Head of caudate nucleus (tissue), 42 donors: ENCODE results near the gene SCNN1A.

Experiments used
- DNase-seq, 42 donors: peaks; one replicate each; pipeline versions ENCODE4 v3.0.0 to v3.0.0-alpha.2; 2020 to 2021; ENCODE audit warnings: mixed read lengths in 7 of 42
- intact Hi-C: fragments of 100-400 bp; cut with DNase I; formaldehyde crosslinking; loops from one replicate; pipeline ENCODE4 v1.15.0; 2022

The SCNN1A gene

DNA sequence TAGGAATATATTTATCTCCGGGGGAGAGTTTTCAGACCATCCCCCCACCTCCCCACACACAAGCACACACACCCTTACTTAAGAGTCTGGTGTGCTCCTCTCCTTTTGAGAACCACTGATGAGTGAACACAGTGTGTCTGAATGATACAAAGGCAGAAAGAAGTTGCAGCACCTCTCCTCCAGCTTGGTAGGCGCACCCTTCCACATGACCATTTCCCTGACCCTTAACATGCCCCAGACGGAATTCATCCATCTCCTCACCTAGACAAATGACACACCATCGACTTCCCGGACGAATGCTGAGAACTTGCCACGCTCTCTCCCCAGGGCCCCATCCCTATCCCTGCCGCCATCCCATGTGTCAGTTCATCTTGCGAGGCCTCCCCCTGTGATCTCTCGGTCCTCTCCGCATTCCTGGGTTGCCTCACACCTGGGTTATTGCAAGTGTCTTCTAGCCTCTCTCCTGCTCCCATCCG is 37.4 kb downstream of the SCNN1A start:
- DNase-seq, result no peak
- intact Hi-C loops, result no loop called here

- intact Hi-C loops, result no loop called here
- DNase-seq, result no peak
These were observed 38.2 kb downstream of the SCNN1A start for GRCh38 chr12:6336889-6337853.

DNA sequence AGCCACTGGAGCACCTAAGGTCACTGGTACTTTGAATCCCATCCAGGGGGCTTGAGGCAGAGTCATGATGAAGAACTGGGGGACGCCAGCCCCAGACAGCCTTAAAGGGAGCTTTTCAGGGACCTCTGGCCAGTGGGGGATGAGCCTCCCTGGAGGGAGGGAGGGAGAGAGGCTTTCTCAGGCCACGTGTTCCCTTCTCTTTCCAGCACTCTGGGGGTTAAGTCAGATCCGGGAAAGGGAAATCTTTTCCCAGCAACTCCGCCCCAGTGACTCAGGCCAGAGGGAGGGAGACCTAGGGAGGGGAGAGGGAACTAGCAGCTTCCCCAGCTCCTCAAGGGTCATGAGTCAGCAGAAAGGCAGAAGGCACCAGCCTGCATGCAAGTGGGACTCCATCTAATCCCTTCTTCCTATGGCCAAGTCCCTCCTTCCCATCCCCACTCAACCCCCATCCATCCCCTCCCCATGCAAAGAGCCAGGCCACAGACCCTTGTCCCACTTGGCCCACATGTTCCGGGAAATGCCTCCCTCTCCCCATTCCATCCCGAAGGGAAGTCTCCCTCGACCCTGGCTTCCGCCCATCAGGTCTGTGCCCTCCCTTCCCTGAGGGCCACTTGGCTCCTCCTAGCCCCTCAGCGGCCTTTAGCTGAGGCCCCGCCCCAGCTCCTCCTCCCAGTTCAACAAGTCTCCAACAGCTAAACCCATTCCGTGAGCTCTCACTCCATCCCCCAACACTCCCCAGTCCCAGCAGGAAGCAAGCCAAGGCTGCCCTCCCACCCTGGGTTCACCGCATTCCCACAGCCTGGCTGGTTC is 39.1 kb downstream of the SCNN1A start:
- intact Hi-C loops, result no loop called here
- DNase-seq, result peak; percentile 26 to 91 (median 66)

GRCh38 chr12:6335451-6336078 is 39.8 kb downstream of the SCNN1A start:
- intact Hi-C loops, result no loop called here
- DNase-seq, result peak in 18 of 42 donors; percentile 23 to 79 (median 50)

GRCh38 chr12:6334940-6335450 is 40.4 kb downstream of the SCNN1A start:
- DNase-seq, result no peak
- intact Hi-C loops, result no loop called here

GRCh38 chr12:6334359-6334758 is 41.0 kb downstream of the SCNN1A start:
- no peak for DNase-seq
- intact Hi-C loops, result no loop called here

DNA sequence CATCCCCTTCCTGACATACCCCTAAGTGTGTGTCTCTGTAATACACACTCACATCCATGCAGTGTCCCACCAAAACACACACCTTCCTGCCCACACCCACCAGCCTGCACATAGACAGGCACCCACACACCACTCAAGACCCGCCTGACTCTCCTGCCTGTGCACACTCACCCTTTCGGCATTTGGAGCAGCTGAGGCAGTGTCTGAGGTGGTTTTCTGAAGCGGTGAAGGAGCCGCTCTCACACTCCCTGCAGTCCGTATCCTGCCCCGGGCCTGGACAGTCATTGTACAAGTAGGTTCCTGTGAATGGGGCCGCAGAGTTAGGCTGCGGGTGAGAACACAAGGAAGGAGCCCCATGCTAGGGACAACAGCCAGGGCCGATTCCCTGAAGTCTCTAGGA is 41.8 kb downstream of the SCNN1A start:
- DNase-seq, result peak in 3 of 42 donors; percentile 22 to 47 (median 37)
- intact Hi-C loops, result no loop called here

- intact Hi-C loops, result no loop called here
- peak in 6 of 42 donors; percentile 30 to 62 (median 51) for DNase-seq
These were observed 42.3 kb downstream of the SCNN1A start for GRCh38 chr12:6333029-6333428.

GRCh38 chr12:6332459-6332858 is 42.9 kb downstream of the SCNN1A start:
- intact Hi-C loops, result no loop called here
- no peak for DNase-seq

GRCh38 chr12:6330999-6331714 is 44.2 kb downstream of the SCNN1A start:
- no peak for DNase-seq
- intact Hi-C loops, result no loop called here

DNA sequence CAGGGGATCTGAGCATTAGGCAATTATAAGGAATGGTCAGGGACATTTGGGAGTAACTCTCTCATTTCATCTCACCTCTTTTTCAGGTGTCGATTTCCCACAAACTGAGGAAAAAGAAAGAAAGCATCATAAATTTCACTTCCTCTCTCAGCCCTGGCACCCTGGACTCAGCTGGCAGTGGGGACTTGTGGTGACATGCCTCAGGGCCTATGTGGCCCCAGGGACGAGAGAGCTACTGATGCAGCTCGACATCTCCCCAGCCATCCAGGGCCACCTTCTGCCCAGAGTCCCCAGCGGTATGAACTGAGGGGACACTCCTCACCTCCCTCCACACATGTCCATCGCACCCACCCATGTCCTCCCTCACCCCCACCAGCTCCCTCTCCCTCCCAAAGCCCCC is 45.2 kb downstream of the SCNN1A start:
- DNase-seq, result no peak
- intact Hi-C loops, result no loop called here

DNA sequence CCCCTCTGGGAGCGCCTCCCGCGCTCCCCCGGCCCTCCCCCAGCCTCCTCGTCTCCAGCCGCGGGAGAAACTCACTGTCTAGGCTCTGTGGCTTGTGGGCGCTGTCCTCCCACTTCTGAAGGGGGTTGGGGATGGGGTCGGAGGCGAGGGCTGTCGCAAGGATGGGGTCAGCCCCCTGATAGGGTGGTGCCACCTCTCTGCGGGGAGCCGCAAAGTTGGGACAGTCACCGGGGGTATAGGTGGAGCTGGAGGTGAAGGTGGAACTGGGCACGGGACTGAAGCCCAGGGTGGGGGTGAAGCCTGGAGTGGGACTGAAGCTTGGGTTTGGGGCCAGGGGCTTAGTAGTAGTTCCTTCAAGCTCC is 45.7 kb downstream of the SCNN1A start:
- no peak for DNase-seq
- intact Hi-C loops, result no loop called here

- peak in 14 of 42 donors; percentile 25 to 61 (median 42) for DNase-seq
- intact Hi-C loops, result no loop called here
These were observed 46.2 kb downstream of the SCNN1A start for GRCh38 chr12:6328945-6329702.

DNA sequence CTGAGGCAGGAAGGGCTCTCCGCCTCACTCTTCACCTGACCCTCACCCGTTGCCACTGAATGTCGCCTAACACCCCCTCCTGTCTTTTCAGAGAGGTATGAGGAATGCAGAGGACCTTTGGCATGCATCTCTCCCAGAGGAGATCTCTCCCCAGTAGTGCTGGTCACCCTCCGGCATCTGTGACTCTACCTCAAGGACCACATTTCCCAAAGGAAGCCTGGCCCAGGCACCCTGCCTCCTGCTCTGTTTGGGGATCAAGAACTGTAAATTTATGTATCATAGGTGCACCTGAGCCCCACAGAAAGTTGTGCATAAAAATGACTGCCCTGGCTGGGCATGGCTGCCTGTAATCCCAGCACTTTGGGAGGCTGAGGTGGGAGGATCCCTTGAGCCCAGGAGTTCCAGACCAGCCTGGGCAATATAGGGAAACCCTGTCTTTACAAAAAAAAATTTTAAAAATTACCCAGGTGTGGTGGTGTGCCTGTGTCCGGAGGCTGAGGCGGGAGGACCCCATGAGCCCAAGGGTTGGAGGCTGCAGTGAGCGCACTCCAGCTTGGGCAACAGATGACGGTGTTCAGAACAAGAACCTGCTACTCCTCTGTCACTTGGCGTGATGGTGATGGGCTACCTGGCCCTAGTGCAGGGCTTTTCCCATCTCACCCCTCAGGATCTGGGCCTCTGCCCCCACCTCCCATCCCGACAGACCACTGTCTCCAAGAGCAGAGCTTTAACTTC is 47.2 kb downstream of the SCNN1A start:
- intact Hi-C loops, result no loop called here

DNA sequence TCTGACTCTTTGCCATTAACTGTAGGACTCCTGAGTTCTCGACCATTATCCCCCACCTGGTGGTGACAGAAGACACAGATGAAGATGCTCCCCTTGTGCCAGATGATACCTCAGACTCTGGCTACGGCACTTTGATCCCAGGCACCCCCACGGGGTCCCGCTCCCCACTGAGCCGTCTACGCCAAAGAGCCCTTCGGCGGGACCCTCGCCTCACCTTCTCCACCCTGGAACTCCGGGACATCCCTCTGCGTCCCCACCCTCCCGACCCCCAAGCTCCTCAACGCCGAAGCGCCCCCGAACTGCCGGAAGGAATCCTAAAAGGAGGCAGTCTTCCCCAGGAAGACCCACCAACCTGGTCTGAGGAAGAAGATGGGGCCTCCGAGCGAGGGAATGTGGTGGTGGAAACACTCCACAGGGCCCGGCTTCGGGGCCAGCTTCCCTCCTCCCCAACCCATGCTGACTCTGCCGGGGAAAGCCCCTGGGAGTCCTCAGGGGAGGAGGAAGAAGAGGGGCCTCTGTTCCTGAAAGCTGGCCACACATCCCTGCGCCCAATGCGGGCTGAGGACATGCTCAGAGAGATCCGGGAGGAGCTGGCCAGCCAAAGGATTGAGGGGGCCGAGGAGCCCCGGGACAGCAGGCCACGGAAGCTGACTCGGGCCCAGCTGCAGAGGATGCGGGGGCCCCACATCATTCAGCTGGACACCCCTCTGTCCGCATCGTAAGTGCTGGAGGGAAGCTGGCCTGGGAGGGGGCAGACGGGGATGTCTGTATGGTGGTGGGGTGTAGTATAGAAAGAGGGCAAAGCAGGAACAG is 47.9 kb downstream of the SCNN1A start:
- DNase-seq, result no peak
- intact Hi-C loops, result no loop called here

More for the DNA sequence above, 47.2 kb downstream of the SCNN1A start:
- DNase-seq, result no peak
